Measurements from ENCODE around the gene SLC35B1.

SLC35B1 gene

DNA sequence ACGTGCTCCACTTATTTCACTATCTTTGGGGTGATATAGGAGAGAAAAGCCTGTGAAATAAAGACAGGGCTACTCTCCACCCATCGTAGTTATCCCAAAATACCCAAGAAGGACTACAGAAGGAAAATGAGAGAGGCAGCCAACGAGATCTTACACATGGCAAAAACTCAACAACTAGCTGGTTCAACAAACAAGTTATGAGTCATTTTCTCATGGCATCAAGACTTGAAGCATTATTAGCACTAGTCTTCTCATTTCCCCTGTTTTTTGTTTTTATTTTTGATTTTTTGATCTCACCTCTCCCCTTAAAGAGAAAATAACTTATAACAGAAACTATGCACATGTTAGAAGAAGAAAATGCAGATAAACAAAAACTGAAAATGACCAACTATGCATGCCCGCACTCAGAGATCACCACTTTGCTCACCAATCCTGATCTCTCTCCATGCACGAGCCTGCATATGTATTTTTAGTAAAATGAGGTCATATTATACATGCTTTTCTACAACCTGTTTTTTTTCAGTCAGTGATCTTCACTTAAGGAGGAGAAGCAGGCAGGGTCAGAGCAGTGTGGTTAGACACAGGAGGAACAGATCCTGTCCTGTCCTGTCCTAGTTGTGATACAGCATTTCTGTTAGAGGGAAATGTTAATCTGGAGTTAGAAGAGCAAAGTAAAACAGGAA lies 33.4 kb upstream of the SLC35B1 start:
- no peak for TF ChIP-seq FOXP2 (optimal IDR thresholded peaks at IDR 0.05; ENCODE audit: borderline replicate concordance, extremely low read depth, extremely low read length, insufficient read depth)
- no peak for TF ChIP-seq POLR2AphosphoS5 (IDR thresholded peaks at IDR 0.05; ENCODE audit: low read depth, low read length)
- no peak for TF ChIP-seq TAF1 (IDR thresholded peaks at IDR 0.05; ENCODE audit: borderline replicate concordance, insufficient read depth, low read length)
- TF ChIP-seq, protein P1, sequence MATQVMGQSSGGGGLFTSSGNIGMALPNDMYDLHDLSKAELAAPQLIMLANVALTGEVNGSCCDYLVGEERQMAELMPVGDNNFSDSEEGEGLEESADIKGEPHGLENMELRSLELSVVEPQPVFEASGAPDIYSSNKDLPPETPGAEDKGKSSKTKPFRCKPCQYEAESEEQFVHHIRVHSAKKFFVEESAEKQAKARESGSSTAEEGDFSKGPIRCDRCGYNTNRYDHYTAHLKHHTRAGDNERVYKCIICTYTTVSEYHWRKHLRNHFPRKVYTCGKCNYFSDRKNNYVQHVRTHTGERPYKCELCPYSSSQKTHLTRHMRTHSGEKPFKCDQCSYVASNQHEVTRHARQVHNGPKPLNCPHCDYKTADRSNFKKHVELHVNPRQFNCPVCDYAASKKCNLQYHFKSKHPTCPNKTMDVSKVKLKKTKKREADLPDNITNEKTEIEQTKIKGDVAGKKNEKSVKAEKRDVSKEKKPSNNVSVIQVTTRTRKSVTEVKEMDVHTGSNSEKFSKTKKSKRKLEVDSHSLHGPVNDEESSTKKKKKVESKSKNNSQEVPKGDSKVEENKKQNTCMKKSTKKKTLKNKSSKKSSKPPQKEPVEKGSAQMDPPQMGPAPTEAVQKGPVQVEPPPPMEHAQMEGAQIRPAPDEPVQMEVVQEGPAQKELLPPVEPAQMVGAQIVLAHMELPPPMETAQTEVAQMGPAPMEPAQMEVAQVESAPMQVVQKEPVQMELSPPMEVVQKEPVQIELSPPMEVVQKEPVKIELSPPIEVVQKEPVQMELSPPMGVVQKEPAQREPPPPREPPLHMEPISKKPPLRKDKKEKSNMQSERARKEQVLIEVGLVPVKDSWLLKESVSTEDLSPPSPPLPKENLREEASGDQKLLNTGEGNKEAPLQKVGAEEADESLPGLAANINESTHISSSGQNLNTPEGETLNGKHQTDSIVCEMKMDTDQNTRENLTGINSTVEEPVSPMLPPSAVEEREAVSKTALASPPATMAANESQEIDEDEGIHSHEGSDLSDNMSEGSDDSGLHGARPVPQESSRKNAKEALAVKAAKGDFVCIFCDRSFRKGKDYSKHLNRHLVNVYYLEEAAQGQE (IDR thresholded peaks at IDR 0.05; ENCODE audit: insufficient read depth in 1 of 2, low read depth in 2 of 2, low read length in 2 of 2) = no peak
- TF ChIP-seq SIN3A (IDR thresholded peaks at IDR 0.05; ENCODE audit: borderline replicate concordance, insufficient read depth, low read length) = no peak

DNA sequence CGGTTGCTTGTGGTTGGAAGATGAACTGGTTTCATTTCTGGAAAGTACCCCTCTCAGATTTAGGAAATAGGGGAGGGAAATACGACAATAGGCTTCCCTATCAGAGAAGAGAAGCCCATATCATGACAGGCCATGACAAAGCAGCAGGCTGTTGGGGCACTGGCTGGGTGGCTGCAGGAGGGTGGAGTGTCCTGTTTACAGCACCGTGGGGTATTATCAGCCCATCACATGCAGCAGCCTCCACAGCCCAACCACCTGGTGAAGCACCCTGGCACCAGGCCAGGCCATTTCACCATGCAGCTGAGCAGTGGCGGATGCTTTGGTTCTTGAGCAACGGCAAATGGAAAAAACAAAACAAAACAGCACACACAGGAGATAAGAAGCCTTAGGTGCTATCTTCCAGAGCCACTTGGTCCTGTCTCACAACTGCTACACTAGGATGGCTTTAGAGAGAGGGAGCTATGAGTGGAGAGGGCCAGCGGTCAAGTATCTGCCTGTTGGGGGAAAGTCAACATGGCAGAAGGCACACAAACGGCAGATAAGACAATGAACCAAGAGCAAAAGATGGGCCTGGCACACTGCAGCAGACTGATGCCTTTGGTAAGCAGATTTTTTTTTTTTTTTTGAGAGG lies 32.0 kb upstream of the SLC35B1 start:
- TF ChIP-seq, protein P1 (IDR thresholded peaks at IDR 0.05; ENCODE audit: insufficient read depth in 1 of 2, low read depth in 2 of 2, low read length in 2 of 2) = no peak
- TF ChIP-seq FOXP2 (optimal IDR thresholded peaks at IDR 0.05; ENCODE audit: borderline replicate concordance, extremely low read depth, extremely low read length, insufficient read depth) = peak; percentile 53
- TF ChIP-seq SIN3A (IDR thresholded peaks at IDR 0.05; ENCODE audit: borderline replicate concordance, insufficient read depth, low read length) = no peak

DNA sequence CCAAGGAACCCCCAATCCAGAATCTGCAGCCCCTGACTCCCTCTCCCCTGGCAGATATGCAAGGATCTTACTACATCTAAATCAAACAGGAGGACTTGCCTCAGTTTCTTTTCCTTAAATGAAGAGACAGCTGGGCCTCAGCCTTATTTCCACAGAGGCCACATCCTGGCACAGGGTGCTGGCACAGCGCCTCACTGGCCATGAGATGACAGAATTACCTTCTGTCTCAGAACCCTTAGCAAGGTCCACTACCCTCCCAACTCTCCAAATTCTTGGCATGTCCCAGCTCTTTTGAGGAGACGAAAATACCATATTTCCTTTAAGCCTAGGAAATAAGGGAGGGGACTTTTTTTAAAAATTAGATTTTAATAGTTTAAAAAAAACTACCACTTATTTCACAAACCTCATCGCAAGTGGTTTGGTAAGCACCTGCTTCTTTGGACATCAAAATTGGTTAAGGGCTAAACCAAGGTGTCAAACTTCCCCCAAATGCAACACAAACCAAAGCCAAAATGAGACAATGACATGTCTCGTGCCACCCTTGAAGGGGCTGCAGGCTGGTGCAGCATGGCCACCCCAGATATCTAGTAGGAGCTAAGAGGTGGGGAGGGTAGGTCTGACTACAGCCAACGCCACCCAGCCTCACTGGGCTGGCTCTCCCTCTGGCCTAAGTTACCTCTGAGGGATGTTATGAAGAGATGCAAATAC lies 30.8 kb upstream of the SLC35B1 start:
- TF ChIP-seq, protein P1 (IDR thresholded peaks at IDR 0.05; ENCODE audit: insufficient read depth in 1 of 2, low read depth in 2 of 2, low read length in 2 of 2) = no peak
- TF ChIP-seq POLR2AphosphoS5 (IDR thresholded peaks at IDR 0.05; ENCODE audit: low read depth, low read length) (no peak), FOXP2 (optimal IDR thresholded peaks at IDR 0.05; ENCODE audit: borderline replicate concordance, extremely low read depth, extremely low read length, insufficient read depth) (no peak), TAF1 (IDR thresholded peaks at IDR 0.05; ENCODE audit: borderline replicate concordance, insufficient read depth, low read length) (no peak), SIN3A (IDR thresholded peaks at IDR 0.05; ENCODE audit: borderline replicate concordance, insufficient read depth, low read length) (no peak)

DNA sequence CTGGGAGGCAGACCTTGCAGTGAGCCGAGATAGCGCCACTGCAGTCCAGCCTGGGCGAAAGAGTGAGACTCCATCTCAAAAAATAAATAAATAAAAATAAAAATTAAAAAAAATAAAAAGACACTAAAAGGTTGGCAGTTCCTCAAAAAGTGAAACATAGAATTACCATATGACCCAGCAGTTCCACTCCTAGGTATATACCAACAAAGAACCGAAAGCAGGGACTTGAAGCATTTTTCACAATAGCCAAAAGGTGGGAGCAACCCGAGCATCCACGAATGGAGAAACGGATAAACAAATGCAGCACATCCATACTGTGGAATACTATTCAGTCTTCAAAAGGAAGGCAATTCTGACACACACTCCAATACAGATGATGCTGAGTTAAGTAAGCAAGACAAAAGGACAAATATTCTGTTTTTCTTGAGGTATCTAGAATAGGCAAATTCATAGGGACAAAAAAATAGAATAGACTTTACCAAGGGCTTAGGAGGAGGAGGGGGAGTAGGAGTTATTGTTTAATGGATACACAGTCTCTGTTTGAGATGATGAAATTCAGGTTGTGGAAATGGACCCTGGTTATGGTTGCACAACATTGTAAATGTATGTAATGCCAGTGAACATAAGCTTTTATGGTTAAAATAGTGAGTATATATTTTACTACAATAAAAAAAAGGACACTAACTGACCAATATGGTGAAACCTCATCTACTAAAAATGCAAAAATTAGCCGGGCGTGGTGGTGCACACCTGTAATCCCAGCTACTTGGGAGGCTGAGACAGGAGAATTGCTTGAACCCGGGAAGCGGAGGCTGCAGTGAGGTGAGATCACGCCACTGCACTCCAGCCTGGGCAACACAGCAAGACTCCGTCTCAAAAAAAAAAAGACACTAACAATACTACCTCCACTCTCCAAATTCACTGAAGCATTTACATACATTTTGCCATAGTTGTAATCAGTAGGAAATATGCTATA lies 27.0 kb upstream of the SLC35B1 start:
- TF ChIP-seq TAF1 (IDR thresholded peaks at IDR 0.05; ENCODE audit: borderline replicate concordance, insufficient read depth, low read length) (no peak), POLR2AphosphoS5 (IDR thresholded peaks at IDR 0.05; ENCODE audit: low read depth, low read length) (no peak)
- TF ChIP-seq, protein P1 (IDR thresholded peaks at IDR 0.05; ENCODE audit: insufficient read depth in 1 of 2, low read depth in 2 of 2, low read length in 2 of 2) = no peak
